Lung microvascular endothelial cell (primary cell): Measurements from ENCODE around the gene SLC7A7. TPM values are rescaled to one million over a fixed set of nuclear protein-coding genes. Genes with fewer than 3 reads are reported as not detected.
"Not testable (repeated sequence)": the region's sequence is repeated elsewhere in the genome, so short reads cannot be mapped to it uniquely, and the experiment has no call there.

Experiments
- DNase-seq, 2 donors: peaks; one replicate each; pipeline versions ENCODE4 v3.0.0 to v3.0.0-alpha.2; 2010; ENCODE audit warnings: low read depth in 2 of 2
- total RNA-seq: library from RNA; depleted of rRNA; stranded (reverse); fragments of >200 nt; gene quantifications from 2 replicates; pipeline ENCODE4 v1.2.1, GENCODE V29; 2014

Gene SLC7A7
- total RNA-seq = 5.0 and 6.7 TPM in 2 replicates

- no peak for DNase-seq
Measured at GRCh38 chr14:22814941-22815713, at the start of gene SLC7A7. Gene SLC7A7 (minus strand): TSS chr14:22815435. CDS start chr14:22813398, 2,037 bp downstream.

DNA sequence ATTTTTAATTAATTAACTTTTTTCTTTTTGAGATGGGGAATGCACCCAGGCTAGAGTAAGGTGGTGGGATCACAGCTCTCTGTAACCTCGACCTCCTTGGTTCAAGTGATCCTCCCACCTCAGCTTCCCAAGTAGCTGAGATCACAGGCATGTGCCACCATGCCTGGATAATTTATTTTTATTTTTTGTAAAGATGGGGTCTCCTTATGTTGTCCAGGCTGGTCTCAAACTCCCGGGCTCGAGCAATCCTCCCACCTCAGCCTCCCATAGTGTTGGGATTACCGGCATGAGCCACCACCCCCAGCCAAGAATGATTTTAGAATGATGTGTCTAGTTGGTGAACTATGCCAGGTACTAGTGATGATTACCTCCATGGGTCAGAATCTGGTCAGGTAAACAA, 49.7 kb upstream of the SLC7A7 start:
- no peak for DNase-seq

DNA sequence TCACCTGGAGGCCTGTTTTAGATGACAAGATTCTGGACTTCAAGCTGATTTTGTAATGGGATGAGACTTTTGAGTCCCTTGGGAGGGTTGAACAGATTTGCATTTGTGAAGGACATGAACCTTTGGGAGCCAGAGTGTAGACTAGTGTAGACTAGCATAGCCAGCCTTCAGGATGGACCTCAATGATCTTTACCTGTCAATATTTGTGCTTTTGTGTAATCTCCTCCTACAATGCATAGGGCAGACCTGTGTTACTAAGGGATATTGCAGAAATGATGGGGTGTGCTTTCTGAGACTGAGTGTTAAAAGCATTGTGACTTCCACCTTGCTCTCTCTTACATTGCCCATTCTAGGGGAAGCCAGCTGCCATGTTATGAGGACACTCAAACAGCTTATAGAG, 46.4 kb upstream of the SLC7A7 start:
- no peak for DNase-seq

DNA sequence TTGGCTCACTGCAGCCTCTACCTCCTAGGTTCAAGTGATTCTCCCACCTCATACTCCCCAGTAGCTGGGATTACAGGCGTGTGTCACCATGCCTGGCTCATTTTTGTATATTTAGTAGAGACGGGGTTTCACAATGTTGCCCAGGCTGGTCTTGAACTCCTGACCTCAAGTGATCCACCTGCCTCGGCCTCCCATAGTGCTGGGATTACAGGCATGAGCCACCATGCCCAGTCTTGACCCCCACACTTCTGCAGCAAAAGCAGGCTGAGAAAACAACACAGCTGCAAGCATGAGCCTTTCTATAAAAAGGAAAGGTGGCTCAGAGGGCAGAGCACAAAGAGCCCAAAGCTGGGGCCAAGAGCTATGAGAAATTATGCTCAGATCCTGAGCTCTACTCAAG, 45.1 kb upstream of the SLC7A7 start:
- DNase-seq = not testable (repeated sequence)

DNA sequence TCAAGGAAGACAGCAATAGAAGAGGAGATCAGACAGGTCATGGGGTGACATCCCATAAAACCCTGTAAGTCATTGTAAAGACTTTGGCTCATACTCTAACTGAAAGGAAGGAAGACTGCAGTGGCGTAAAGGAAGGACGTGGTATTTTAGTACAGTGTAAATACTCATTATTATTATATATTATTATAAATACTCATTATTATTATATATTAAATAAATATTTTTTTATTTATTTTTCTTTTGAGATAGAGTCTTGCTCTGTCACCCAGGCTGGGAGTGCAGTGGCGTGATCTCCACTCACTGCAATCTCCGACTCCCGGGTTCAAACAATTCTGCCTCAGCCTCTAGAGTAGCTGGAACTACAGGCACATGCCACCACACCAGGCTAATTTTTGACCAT, 41.2 kb upstream of the SLC7A7 start:
- no peak for DNase-seq

DNA sequence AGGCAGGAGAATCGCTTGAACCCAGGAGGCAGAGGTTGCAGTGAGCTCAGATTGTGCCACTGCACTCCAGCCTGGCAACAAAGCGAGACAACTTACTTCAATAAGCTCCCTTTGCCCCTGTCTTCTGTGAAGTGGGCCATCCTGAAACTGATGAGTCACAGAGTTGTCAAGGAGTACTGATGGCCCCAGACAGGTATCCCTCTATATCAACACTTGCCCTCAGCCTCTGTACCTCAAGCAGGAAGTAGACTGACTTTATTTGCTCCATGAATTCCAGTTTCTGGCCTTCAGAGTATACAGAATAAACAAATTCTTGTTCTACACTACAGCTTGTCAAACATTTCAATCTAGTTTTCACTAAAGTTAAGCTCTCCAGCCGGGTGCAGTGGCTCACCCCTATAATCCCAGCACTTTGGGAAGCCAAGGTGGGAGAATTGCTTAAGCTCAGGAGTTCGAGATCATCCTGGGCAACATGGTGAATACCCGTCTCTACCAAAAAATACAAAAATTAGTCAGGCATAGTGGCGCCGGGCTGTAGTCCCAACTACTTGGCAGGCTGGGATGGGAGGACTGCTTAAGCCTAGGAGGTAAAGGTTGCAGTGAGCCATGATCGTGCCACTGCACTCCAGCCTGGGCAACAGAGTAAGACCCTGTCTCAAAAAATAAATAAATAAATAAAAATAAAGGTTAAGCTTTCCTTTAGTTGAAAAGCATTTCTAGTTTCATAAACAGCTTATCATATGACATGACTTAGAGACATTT, 39.9 kb upstream of the SLC7A7 start:
- no peak for DNase-seq

DNA sequence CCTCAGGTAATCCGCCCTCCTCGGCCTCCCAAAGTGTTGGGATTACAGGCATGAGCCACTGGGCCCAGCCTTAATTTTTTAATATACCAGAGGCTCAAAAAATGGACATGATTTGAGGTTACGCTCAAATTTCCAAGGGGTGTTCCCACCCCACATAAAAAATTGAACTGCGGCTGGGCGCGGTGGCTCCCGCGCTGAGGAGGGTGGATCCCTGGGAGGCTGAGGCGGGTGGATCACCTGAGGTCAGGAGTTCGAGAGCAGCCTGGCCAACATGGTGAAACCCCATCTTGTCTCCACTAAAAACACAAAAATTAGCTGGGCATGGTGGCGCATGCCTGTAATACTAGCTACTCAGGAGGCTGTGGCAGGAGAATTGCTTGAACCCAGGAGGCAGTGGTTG, 39.1 kb upstream of the SLC7A7 start:
- DNase-seq = not testable (repeated sequence)

- DNase-seq = peak; percentile 85 to 87
Measured at GRCh38 chr14:22852940-22853767, 37.9 kb upstream of the SLC7A7 start.

DNA sequence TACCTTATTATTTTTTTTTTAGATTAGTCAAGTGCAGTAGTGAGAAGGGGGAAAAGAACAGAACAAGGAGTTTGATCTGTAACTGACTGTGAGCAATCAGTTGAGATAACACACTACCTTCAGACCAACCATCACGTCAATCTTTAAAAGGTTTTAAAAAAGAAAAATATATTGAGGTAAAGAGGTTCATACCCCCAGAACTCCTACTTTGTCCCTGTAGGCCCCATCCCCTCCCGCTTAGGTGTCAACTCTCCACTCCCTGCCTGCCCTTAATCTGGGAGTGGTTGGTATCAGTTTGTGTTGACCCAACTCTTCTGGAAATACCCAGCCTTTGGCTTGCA, 37.3 kb upstream of the SLC7A7 start:
- DNase-seq = no peak

GRCh38 chr14:22852178-22852577, 36.9 kb upstream of the SLC7A7 start:
- DNase-seq = not testable (repeated sequence)

- DNase-seq = peak; percentile 94 to 98
Measured at GRCh38 chr14:22850944-22851764, 35.9 kb upstream of the SLC7A7 start.

GRCh38 chr14:22849212-22849819, 34.1 kb upstream of the SLC7A7 start:
- DNase-seq = no peak

DNA sequence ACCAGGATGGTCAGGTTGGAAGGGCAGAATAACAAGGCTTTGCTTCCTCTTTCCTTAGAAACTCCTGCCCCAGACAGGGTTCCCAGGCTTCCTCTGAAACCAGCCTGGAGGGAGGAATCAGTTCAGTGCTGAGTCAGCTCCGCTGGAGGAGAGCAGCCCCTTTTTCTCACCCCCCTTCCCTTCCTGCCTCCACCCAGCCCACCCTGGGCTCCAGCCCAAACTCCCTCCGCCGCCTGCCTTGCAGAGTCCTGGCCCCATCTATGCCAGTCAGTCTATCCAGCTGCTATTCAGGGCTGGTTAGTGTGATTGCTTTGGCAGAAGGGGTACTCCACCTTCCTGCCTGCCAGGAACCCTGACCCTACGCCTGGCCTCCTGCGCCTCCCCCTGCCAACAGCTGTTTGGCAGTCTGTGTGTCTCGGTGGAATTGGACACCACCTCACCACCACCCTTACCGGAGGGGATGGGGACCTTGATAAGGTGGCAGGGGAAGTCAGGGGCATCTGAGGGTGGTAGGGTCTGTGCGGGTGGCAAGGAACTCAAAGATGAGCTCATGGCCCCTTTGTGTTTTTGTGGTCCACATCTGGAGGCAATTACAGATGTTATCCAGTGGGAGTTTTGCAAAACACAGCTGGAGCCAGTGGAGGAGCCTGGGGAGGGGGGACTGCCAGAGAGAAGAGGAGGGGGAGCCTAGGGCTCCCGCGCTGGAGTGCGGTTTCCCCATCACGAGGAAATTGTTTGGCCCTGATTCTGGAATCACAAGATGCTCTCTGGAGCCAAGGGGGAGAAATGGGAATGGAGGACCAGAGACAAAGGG, 33.3 kb upstream of the SLC7A7 start:
- DNase-seq = peak; percentile 52 to 82

DNA sequence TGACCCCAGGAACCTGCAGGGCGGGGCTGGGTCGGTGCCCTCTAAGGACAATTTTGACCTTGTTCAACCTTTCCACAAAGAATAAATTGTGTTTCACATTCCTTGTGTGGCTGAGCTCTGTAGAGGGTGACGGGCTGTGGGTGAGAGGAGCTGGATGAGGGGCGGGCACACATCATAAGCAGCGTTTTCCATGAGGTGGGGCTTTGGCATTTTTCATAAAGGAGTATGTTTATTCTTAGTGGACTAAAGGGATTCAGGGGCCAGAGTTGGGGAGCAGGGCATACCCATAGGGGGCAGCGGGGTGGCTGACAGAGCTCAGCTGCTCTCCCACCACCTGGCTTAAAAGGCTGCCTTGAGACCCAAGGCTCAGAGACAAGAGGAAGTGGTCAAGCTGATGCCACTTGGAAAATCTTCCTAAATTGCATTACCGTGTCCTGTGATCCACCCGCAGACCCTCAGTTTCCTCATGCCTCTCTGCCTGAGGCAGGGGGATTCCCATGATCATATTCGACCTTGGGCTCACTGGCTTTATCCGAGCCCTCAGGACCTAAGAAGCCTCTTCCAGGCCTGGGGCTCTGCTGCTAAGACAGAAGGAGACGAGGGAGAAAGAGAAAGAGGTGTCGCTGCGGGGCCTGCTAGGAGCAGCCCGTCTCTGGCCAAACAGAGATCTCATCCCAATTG, 32.6 kb upstream of the SLC7A7 start:
- peak; percentile 41 to 57 for DNase-seq

- no peak for DNase-seq
Measured at GRCh38 chr14:22846811-22847307, 31.6 kb upstream of the SLC7A7 start.

GRCh38 chr14:22845821-22846625, 30.8 kb upstream of the SLC7A7 start:
- DNase-seq = no peak

DNA sequence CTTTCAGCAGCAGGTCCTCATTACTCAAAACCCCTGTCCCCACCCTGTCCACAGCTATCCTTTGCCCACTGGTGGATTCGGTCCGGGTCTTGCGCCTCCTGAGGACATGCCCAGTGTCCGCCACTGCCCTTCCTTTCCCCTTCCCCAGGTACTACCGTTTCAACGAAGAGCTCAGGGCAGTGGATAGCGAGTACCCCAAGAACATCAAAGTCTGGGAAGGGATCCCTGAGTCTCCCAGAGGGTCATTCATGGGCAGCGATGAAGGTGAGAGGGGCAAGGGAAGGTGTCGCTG, 29.8 kb upstream of the SLC7A7 start:
- no peak for DNase-seq
